ENCODE data around the gene GTF2F2. TPM values are rescaled to one million over a fixed set of nuclear protein-coding genes. Genes with fewer than 3 reads are reported as not detected.

GTF2F2 gene
- total RNA-seq, 1 experiment from 2014 or later: 37.8 TPM

GRCh38 chr13:45224176-45224575 is 103.9 kb downstream of the GTF2F2 start:
- CTCF ChIA-PET: no interaction called here
- intact Hi-C loops (cut with micrococcal nuclease; ENCODE audit: unreplicated experiment): no loop called here
- Histone ChIP-seq H3K9me3 (ENCODE audit: low read depth, low read length, poor library complexity, severe bottlenecking) (no peaks in the 10 kb centered on the region), H3K36me3 (ENCODE audit: insufficient read depth, low read length, poor library complexity, severe bottlenecking) (no peaks in the 10 kb centered on the region), H3K27me3 (replicated peaks; ENCODE audit: insufficient read depth, low read depth, low read length, poor library complexity) (no peaks in the 10 kb centered on the region), H3K4me1 (ENCODE audit: insufficient read depth, low read length, poor library complexity, severe bottlenecking) (peaks cover 27% of the 10 kb centered on the region), H3K27ac (ENCODE audit: low read depth, low read length, poor library complexity, severe bottlenecking) (no peak overlapping the region), H3K4me3 (ENCODE audit: low read depth, low read length, poor library complexity, severe bottlenecking) (no peak overlapping the region)
- no peak for TF ChIP-seq CTCF (conservative IDR thresholded peaks at IDR 0.05; ENCODE audit: low read depth, low read length)
- TF ChIP-seq EZH2 (IDR thresholded peaks at IDR 0.05; ENCODE audit: borderline replicate concordance, low read depth, low read length, poor library complexity, severe bottlenecking): no peak
- BruUV-seq (replicated peaks): no TSS peak
- POLR2A ChIA-PET (ENCODE audit: low non-redundant PET): no interaction called here
- DNase-seq (ENCODE audit: low spot score): no peak

DNA sequence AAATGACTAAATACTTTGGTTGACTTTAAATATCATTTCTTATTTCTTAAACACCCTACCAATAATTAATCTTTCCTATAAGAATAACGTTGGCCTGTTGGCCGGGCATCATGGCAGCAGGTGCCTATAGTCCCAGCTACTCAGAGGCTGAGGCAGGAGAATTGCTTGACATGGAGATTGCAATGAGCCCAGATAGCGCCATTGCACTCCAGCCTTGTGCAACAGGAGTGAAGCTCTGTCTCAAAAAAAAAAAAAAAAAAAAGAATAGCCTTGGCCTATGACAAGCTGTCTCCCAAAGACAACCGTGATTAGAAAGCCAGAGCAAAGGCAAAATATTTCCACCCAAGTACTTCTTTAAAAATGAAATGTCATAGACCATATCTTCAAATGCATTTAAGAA is 105.1 kb downstream of the GTF2F2 start:
- Histone ChIP-seq H3K27ac (ENCODE audit: low read depth, low read length, poor library complexity, severe bottlenecking) (no peak overlapping the region), H3K9me3 (ENCODE audit: low read depth, low read length, poor library complexity, severe bottlenecking) (no peaks in the 10 kb centered on the region), H3K36me3 (ENCODE audit: insufficient read depth, low read length, poor library complexity, severe bottlenecking) (no peaks in the 10 kb centered on the region), H3K4me1 (ENCODE audit: insufficient read depth, low read length, poor library complexity, severe bottlenecking) (peaks cover 19% of the 10 kb centered on the region), H3K27me3 (replicated peaks; ENCODE audit: insufficient read depth, low read depth, low read length, poor library complexity) (no peaks in the 10 kb centered on the region), H3K4me3 (ENCODE audit: low read depth, low read length, poor library complexity, severe bottlenecking) (no peak overlapping the region)
- no peak for DNase-seq (ENCODE audit: low spot score)
- TF ChIP-seq CTCF (conservative IDR thresholded peaks at IDR 0.05; ENCODE audit: low read depth, low read length) (no peak), EZH2 (IDR thresholded peaks at IDR 0.05; ENCODE audit: borderline replicate concordance, low read depth, low read length, poor library complexity, severe bottlenecking) (no peak)
- BruUV-seq (replicated peaks): no TSS peak
- ChIA-PET POLR2A (ENCODE audit: low non-redundant PET) (no interaction called here), CTCF (no interaction called here)
- intact Hi-C loops (cut with micrococcal nuclease; ENCODE audit: unreplicated experiment): no loop called here

DNA sequence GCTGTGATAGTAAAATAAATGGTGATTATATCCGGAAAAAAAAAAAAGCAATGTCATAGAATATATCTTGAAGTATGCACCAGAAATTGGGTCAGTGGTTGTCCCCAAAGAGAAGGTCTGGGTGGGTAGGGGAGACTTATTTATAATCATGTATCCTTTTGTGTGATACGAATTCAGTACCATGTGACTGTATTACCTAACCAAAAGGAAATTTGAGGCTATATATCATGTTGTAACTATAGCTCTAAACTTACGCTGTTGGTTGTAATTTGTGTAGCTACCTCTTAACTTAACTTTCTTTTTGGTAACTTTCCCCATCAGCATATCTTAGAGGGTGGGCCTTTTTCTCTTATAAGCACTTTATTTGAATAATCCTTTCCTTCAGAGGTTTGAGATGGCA is 105.7 kb downstream of the GTF2F2 start:
- TF ChIP-seq EZH2 (IDR thresholded peaks at IDR 0.05; ENCODE audit: borderline replicate concordance, low read depth, low read length, poor library complexity, severe bottlenecking): no peak
- no peak for TF ChIP-seq CTCF (conservative IDR thresholded peaks at IDR 0.05; ENCODE audit: low read depth, low read length)
- Histone ChIP-seq H3K9me3 (ENCODE audit: low read depth, low read length, poor library complexity, severe bottlenecking) (no peaks in the 10 kb centered on the region), H3K4me1 (ENCODE audit: insufficient read depth, low read length, poor library complexity, severe bottlenecking) (peaks cover 19% of the 10 kb centered on the region), H3K36me3 (ENCODE audit: insufficient read depth, low read length, poor library complexity, severe bottlenecking) (no peaks in the 10 kb centered on the region), H3K27me3 (replicated peaks; ENCODE audit: insufficient read depth, low read depth, low read length, poor library complexity) (no peaks in the 10 kb centered on the region), H3K27ac (ENCODE audit: low read depth, low read length, poor library complexity, severe bottlenecking) (no peak overlapping the region), H3K4me3 (ENCODE audit: low read depth, low read length, poor library complexity, severe bottlenecking) (no peak overlapping the region)
- POLR2A ChIA-PET (ENCODE audit: low non-redundant PET): no interaction called here
- CTCF ChIA-PET: no interaction called here
- intact Hi-C loops (cut with micrococcal nuclease; ENCODE audit: unreplicated experiment): no loop called here
- BruUV-seq (replicated peaks): no TSS peak
- no peak for DNase-seq (ENCODE audit: low spot score)
